GM19452 (cell line): ENCODE data around the gene ARID1A.

Experiments used
- ATAC-seq: cut with Tn5 transposase; IDR thresholded peaks from one replicate; pipeline ENCODE4 v1.9.1; 2021; ENCODE audit not compliant: unreplicated experiment

ARID1A gene

GRCh38 chr1:26826261-26827105 is 130.7 kb downstream of the ARID1A start, which contains the start of gene ZDHHC18:
Gene ZDHHC18 (plus strand): TSS chr1:26826688. CDS start chr1:26826805, 117 bp downstream.
- ATAC-seq: peak; percentile 79

GRCh38 chr1:26827106-26827604 is 131.3 kb downstream of the ARID1A start:
- no peak for ATAC-seq

- ATAC-seq: no peak
Observed at GRCh38 chr1:26827663-26828062, 131.8 kb downstream of the ARID1A start.

- no peak for ATAC-seq
Observed at GRCh38 chr1:26828411-26828991, 132.7 kb downstream of the ARID1A start.

- no peak for ATAC-seq
Observed at GRCh38 chr1:26829184-26829911, 133.5 kb downstream of the ARID1A start.

- ATAC-seq: no peak
Observed at GRCh38 chr1:26831059-26831458, 135.2 kb downstream of the ARID1A start.
